HG03045 (cell line): ENCODE measurements around the gene POLR2A.
"Not testable (repeated sequence)": the region's sequence is repeated elsewhere in the genome, so short reads cannot be mapped to it uniquely, and the experiment has no call there.

Experiments
- ATAC-seq: cut with Tn5 transposase; IDR thresholded peaks from one replicate; pipeline ENCODE4 v1.9.1; 2021; ENCODE audit warnings: mild to moderate bottlenecking, moderate library complexity; ENCODE audit not compliant: unreplicated experiment

Gene POLR2A

GRCh38 chr17:7478276-7479212 lies 5.6 kb upstream of the POLR2A start:
- no peak for ATAC-seq

- no peak for ATAC-seq
These were observed 4.7 kb upstream of the POLR2A start, which contains the start of gene ZBTB4 for GRCh38 chr17:7479213-7480088. TSS of gene ZBTB4 (minus strand) at chr17:7479631. CDS start at chr17:7466801, 12,830 bp downstream.

- no peak for ATAC-seq
These were observed 4.1 kb upstream of the POLR2A start for GRCh38 chr17:7480089-7480384.

GRCh38 chr17:7481275-7481674 lies 2.9 kb upstream of the POLR2A start, which contains the start of gene SLC35G6:
TSS of gene SLC35G6 (plus strand) at chr17:7481446. CDS start at chr17:7481517, 71 bp downstream.
- ATAC-seq, result not testable (repeated sequence)

GRCh38 chr17:7481842-7482741 lies 2.1 kb upstream of the POLR2A start:
- not testable (repeated sequence) for ATAC-seq

GRCh38 chr17:7482742-7483088 lies 1.5 kb upstream of the POLR2A start:
- not testable (repeated sequence) for ATAC-seq

- ATAC-seq, result peak; percentile 34
These were observed 705 bp upstream of the POLR2A start for GRCh38 chr17:7483255-7484066.

- ATAC-seq, result no peak
These were observed 782 bp downstream of the POLR2A start for GRCh38 chr17:7484919-7485377.

GRCh38 chr17:7486181-7486580 lies 2.0 kb downstream of the POLR2A start:
- no peak for ATAC-seq

- no peak for ATAC-seq
These were observed 6.0 kb downstream of the POLR2A start for GRCh38 chr17:7490144-7490543.

- no peak for ATAC-seq
These were observed 7.4 kb downstream of the POLR2A start for GRCh38 chr17:7491583-7491982.

GRCh38 chr17:7493941-7494340 lies 9.8 kb downstream of the POLR2A start:
- no peak for ATAC-seq

GRCh38 chr17:7495906-7496434 lies 11.8 kb downstream of the POLR2A start:
- no peak for ATAC-seq

GRCh38 chr17:7496470-7497183 lies 12.5 kb downstream of the POLR2A start:
- no peak for ATAC-seq

GRCh38 chr17:7497228-7497627 lies 13.1 kb downstream of the POLR2A start:
- ATAC-seq, result no peak

- ATAC-seq, result no peak
These were observed 13.5 kb downstream of the POLR2A start for GRCh38 chr17:7497636-7498035.

- ATAC-seq, result no peak
These were observed 15.0 kb downstream of the POLR2A start for GRCh38 chr17:7499161-7499560.

- ATAC-seq, result no peak
These were observed 17.6 kb downstream of the POLR2A start for GRCh38 chr17:7501729-7502128.
